IMR-90 (cell line): ENCODE data around the gene NMUR1. TPM values are rescaled to one million over a fixed set of nuclear protein-coding genes. Genes with fewer than 3 reads are reported as not detected.

Experiments
- ATAC-seq: fragments of 200-7000 bp; cut with Tn5 transposase; 2 replicates; pipeline ENCODE4 v1.9.1; 2020; ENCODE audit warnings: low read depth, mild to moderate bottlenecking, moderate library complexity
- BruUV-seq: library from RNA; stranded (reverse); fragments of 400-500 nt; replicated peaks from 2 replicates; lab custom pipeline; 2021; lab: Mats Ljungman, UMichigan
- CTCF ChIA-PET: fragments of 300-600 bp; formaldehyde crosslinking; extraction: SDS; loops from one replicate; lab custom pipeline; 2021; ENCODE audit warnings: antibody characterized with exemption; lab: Yijun Ruan, JAX
- POLR2A ChIA-PET: fragments of 300-600 bp; sonication (Branson Sonifier 250); formaldehyde crosslinking; loops from one replicate; lab custom pipeline; 2022; ENCODE audit warnings: antibody characterized with exemption; ENCODE audit not compliant: unreplicated experiment; lab: Charles Lee
- DNase-seq: peaks from one replicate; pipeline ENCODE4 v3.0.0; 2013
- H2AFZ ChIP-seq: replicated peaks from 2 replicates; pipeline ENCODE3; 2013; ENCODE audit warnings: low read length, mild to moderate bottlenecking; ENCODE audit not compliant: poor library complexity
- H2AK5ac ChIP-seq: 2 replicates; pipeline ENCODE4 v1.6.1; 2013; ENCODE audit warnings: low read depth, low read length, inconsistent platforms
- H2AK9ac ChIP-seq: replicated peaks from 2 replicates; pipeline ENCODE3; 2013; ENCODE audit warnings: mild to moderate bottlenecking, low read depth, low read length, moderate library complexity; ENCODE audit not compliant: poor library complexity
- H2BK120ac ChIP-seq: 2 replicates; pipeline ENCODE4 v1.6.1; 2013; ENCODE audit warnings: low read depth, low read length, inconsistent platforms
- H2BK15ac ChIP-seq: 3 replicates; pipeline ENCODE4 v1.6.1; 2013; ENCODE audit warnings: low read depth, low read length, inconsistent platforms
- H2BK20ac ChIP-seq: 2 replicates; pipeline ENCODE4 v1.6.1; 2013; ENCODE audit warnings: low read depth, mild to moderate bottlenecking, inconsistent platforms, low read length, moderate library complexity
- H2BK5ac ChIP-seq: 2 replicates; pipeline ENCODE4 v1.6.1; 2013; ENCODE audit warnings: mild to moderate bottlenecking, low read depth, low read length, inconsistent platforms; ENCODE audit not compliant: poor library complexity, severe bottlenecking
- H3K14ac ChIP-seq: replicated peaks from 2 replicates; pipeline ENCODE4 v1.6.1; 2013; ENCODE audit warnings: low read depth, low read length, inconsistent platforms
- H3K18ac ChIP-seq: 2 replicates; pipeline ENCODE4 v1.6.1; 2013; ENCODE audit warnings: low read depth, low read length, control low read depth
- H3K23ac ChIP-seq: 2 replicates; pipeline ENCODE4 v1.6.1; 2013; ENCODE audit warnings: low read depth, low read length, inconsistent platforms
- H3K27ac ChIP-seq: 2 replicates; pipeline ENCODE4 v1.5.1; 2013; ENCODE audit warnings: mild to moderate bottlenecking, control low read depth, low read length; ENCODE audit not compliant: insufficient read depth
- H3K27me3 ChIP-seq: 2 replicates; pipeline ENCODE4 v1.6.1; 2013; ENCODE audit warnings: low read length; ENCODE audit not compliant: control insufficient read depth, insufficient read depth
- H3K36me3 ChIP-seq: 2 replicates; pipeline ENCODE4 v1.6.1; 2013; ENCODE audit warnings: low read length, mixed read lengths; ENCODE audit not compliant: control insufficient read depth, insufficient read depth
- H3K4ac ChIP-seq: 2 replicates; pipeline ENCODE4 v1.6.1; 2013; ENCODE audit warnings: low read depth, low read length, inconsistent platforms
- H3K4me1 ChIP-seq: 2 replicates; pipeline ENCODE4 v1.6.1; 2013; ENCODE audit warnings: low read length, mixed read lengths; ENCODE audit not compliant: control insufficient read depth, insufficient read depth
- H3K4me2 ChIP-seq: 2 replicates; pipeline ENCODE4 v1.6.1; 2013; ENCODE audit warnings: low read depth, mild to moderate bottlenecking, control low read depth, low read length, moderate library complexity
- H3K4me3 ChIP-seq: 2 replicates; pipeline ENCODE4 v1.5.1; 2013; ENCODE audit warnings: low read depth, mild to moderate bottlenecking, control low read depth, low read length, moderate library complexity; ENCODE audit not compliant: insufficient read depth
- H3K56ac ChIP-seq: 2 replicates; pipeline ENCODE4 v1.6.1; 2013; ENCODE audit warnings: low read length, inconsistent platforms; ENCODE audit not compliant: insufficient read depth; ENCODE audit errors: extremely low read depth
- H3K79me1 ChIP-seq, 2 experiments: 2 replicates each; pipeline ENCODE4 v1.6.1; 2013; ENCODE audit warnings: low read length in 2 of 2, inconsistent platforms in 1 of 2, low read depth in 1 of 2
- H3K9ac ChIP-seq: 2 replicates; pipeline ENCODE4 v1.6.1; 2013; ENCODE audit warnings: low read depth, low read length, control low read depth
- H3K9me1 ChIP-seq: 2 replicates; pipeline ENCODE4 v1.6.1; 2013; ENCODE audit warnings: low read length, inconsistent platforms; ENCODE audit not compliant: insufficient read depth
- H3K9me3 ChIP-seq: 2 replicates; pipeline ENCODE4 v1.6.1; 2013; ENCODE audit warnings: low read length; ENCODE audit not compliant: control insufficient read depth, insufficient read depth
- H4K20me1 ChIP-seq: 2 replicates; pipeline ENCODE4 v1.6.1; 2013; ENCODE audit warnings: low read length, inconsistent platforms; ENCODE audit not compliant: insufficient read depth
- H4K5ac ChIP-seq: 2 replicates; pipeline ENCODE4 v1.6.1; 2013; ENCODE audit warnings: mild to moderate bottlenecking, low read depth, low read length, control low read depth
- H4K8ac ChIP-seq, 2 experiments: 2 replicates each; pipeline ENCODE4 v1.6.1; 2013; ENCODE audit warnings: low read depth in 2 of 2, low read length in 2 of 2, control low read depth in 1 of 2, inconsistent platforms in 1 of 2
- H4K91ac ChIP-seq: 2 replicates; pipeline ENCODE4 v1.6.1; 2013; ENCODE audit warnings: low read depth, low read length, inconsistent platforms; ENCODE audit not compliant: insufficient read depth
- CHD1 ChIP-seq: IDR thresholded peaks from 2 replicates; pipeline ENCODE4 v1.6.1; 2012; ENCODE audit warnings: low read depth, low read length, improper control_type of control experiment
- CTCF ChIP-seq: conservative IDR thresholded peaks from 2 replicates; pipeline ENCODE4 v1.5.1; 2012; ENCODE audit warnings: mild to moderate bottlenecking, low read depth, low read length, improper control_type of control experiment
- ELK1 ChIP-seq: fragments of 150-350 bp; IDR thresholded peaks from 2 replicates; pipeline ENCODE4 v1.6.1; 2016; ENCODE audit warnings: low read depth, mild to moderate bottlenecking, low read length, moderate library complexity, borderline replicate concordance
- FOS ChIP-seq: fragments of 150-350 bp; IDR thresholded peaks from 2 replicates; pipeline ENCODE4 v1.6.1; 2016; ENCODE audit warnings: low read depth, low read length
- MAZ ChIP-seq: IDR thresholded peaks from 2 replicates; pipeline ENCODE4 v1.6.1; 2012; ENCODE audit warnings: low read depth, mild to moderate bottlenecking, low read length, improper control_type of control experiment, moderate library complexity, borderline replicate concordance
- NFE2L2 ChIP-seq: fragments of 150-350 bp; IDR thresholded peaks from 2 replicates; pipeline ENCODE4 v1.6.1; 2016; ENCODE audit warnings: low read depth, mild to moderate bottlenecking, low read length
- RAD21 ChIP-seq: IDR thresholded peaks from 2 replicates; pipeline ENCODE4 v1.6.1; 2012; ENCODE audit warnings: low read length, improper control_type of control experiment
- RFX5 ChIP-seq: IDR thresholded peaks from 2 replicates; pipeline ENCODE4 v1.8.0; 2012; ENCODE audit warnings: low read depth, mild to moderate bottlenecking, low read length, moderate library complexity
- SMC3 ChIP-seq: fragments of 150-350 bp; IDR thresholded peaks from 2 replicates; pipeline ENCODE4 v1.6.1; 2016; ENCODE audit warnings: low read depth, mild to moderate bottlenecking, antibody characterized with exemption, low read length, moderate library complexity
- WGBS, 2 experiments: methylation state at CpG; one replicate each; pipeline versions ENCODE4 v1.1.5 to v1.1.7; 2013; ENCODE audit warnings: missing lambda C conversion rate in 2 of 2; ENCODE audit not compliant: insufficient read length in 1 of 2; ENCODE audit errors: extremely low coverage in 2 of 2; 5-methylcytosine and 5-hydroxymethylcytosine counted together
- dilution Hi-C: fragments of 300-500 bp; cut with HindIII; formaldehyde crosslinking; loops from one replicate; pipeline ENCODE4 v1.14.3; 2018; ENCODE audit warnings: low sequenced_read_pairs; ENCODE audit not compliant: unreplicated experiment
- in situ Hi-C: fragments of 300-500 bp; cut with MboI; formaldehyde crosslinking; loops from 3 replicates; pipeline ENCODE4 v1.14.3; 2019; ENCODE audit warnings: low sequenced_read_pairs, inconsistent platforms, mixed read lengths
- intact Hi-C: fragments of 100-400 bp; cut with micrococcal nuclease; formaldehyde crosslinking; loops from 2 replicates; pipeline ENCODE4 v1.10.0; 2022
- polyA plus RNA-seq, 3 experiments: library from polyadenylated mRNA; depleted of rRNA; stranded (reverse); fragments of >200 nt; gene quantifications; 2 replicates each; pipeline ENCODE4 v1.2.3, GENCODE V29; 2012; ENCODE audit warnings: low replicate concordance in 1 of 3
- total RNA-seq: library from RNA; depleted of rRNA; stranded (reverse); fragments of >200 nt; gene quantifications from 2 replicates; pipeline ENCODE4 v1.2.3, GENCODE V29; 2012

NMUR1 gene
- total and polyA plus RNA-seq, 2 of the 4 experiments (the other 2 are of a cell fraction) = not detected

GRCh38 chr2:231541645-231542044, 11.4 kb upstream of the NMUR1 start:
- Histone ChIP-seq H3K23ac (no peak overlapping the region), H2BK15ac (no peak overlapping the region), H3K56ac (no peak overlapping the region), H3K4me2 (no peak overlapping the region), H3K79me1 (no peaks in the 10 kb centered on the region), H2BK5ac (no peak overlapping the region), H3K36me3 (no peaks in the 10 kb centered on the region), H3K27ac (no peak overlapping the region), H3K9ac (no peak overlapping the region), H3K18ac (no peak overlapping the region), H3K27me3 (peaks cover 14% of the 10 kb centered on the region), H3K4me3 (no peak overlapping the region), H3K9me3 (peaks cover 5% of the 10 kb centered on the region), H2AK5ac (no peak overlapping the region), H4K5ac (no peak overlapping the region), H4K20me1 (no peaks in the 10 kb centered on the region), H4K91ac (no peak overlapping the region), H3K14ac (no peak overlapping the region), H4K8ac (no peak overlapping the region), H2BK120ac (no peak overlapping the region), H3K4ac (no peak overlapping the region), H2BK20ac (no peak overlapping the region), H3K4me1 (peaks cover 5% of the 10 kb centered on the region; the same call in 1 of the 2 replicates), H2AFZ (no peak overlapping the region), H2AK9ac (peak overlapping the region; percentile 55), H3K9me1 (peaks cover 5% of the 10 kb centered on the region)
- in situ Hi-C loops (no loop called here), intact Hi-C loops (no loop called here), dilution Hi-C loops (no loop called here)
- no peak for ATAC-seq
- ChIA-PET POLR2A (no interaction called here), CTCF (interaction anchor here (1.2 kb wide), 1 partner anchor 24 kb away, joined by 3 read pairs; no protein-coding TSS in a partner anchor)
- TF ChIP-seq ELK1 (no peak), SMC3 (no peak), CHD1 (no peak), CTCF (no peak), MAZ (no peak), NFE2L2 (no peak), RAD21 (no peak), RFX5 (no peak), FOS (no peak)
- DNase-seq = no peak
- no TSS peak for BruUV-seq
- 65% methylated on average over 3 of the region's 11 CpGs; no CpG with 5 or more reads in 1 of the 2 experiments for whole genome bisulfite sequencing, 2 experiments
